ENCODE data around the gene LCP1.

LCP1 gene

DNA sequence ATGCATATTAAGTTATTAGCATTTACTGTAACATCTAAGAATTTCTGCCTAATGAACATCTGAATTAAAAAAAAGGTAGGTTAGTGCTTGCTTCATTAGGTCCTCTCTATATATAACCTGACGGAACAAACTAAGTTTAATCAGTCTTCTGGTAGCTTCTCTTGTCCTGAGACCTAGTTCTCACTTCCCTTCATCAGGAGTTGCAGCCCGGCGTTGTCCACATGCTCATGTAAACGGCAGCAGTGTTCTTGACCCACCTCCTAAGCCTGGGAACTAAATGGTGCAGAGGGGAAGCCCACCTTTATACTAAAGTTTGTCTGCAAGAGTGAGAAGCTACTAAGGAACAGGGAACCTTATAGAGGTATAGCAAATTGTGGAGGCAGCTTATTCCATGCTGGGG, 45.3 kb downstream of the LCP1 start:
- Histone ChIP-seq H3K4me1 (ENCODE audit: control insufficient read depth, low read depth, low read length) (peaks cover 4% of the 10 kb centered on the region), H3K4me3 (ENCODE audit: low read length) (no peak overlapping the region), H3K9ac (ENCODE audit: low read length) (no peak overlapping the region), H3K9me3 (ENCODE audit: control insufficient read depth, low read depth, low read length) (no peaks in the 10 kb centered on the region), H3K27ac (ENCODE audit: low read length) (no peak overlapping the region), H3K27me3 (ENCODE audit: control insufficient read depth, insufficient read depth, low read length) (no peaks in the 10 kb centered on the region), H3K36me3 (ENCODE audit: control insufficient read depth, low read depth, low read length) (no peaks in the 10 kb centered on the region)

DNA sequence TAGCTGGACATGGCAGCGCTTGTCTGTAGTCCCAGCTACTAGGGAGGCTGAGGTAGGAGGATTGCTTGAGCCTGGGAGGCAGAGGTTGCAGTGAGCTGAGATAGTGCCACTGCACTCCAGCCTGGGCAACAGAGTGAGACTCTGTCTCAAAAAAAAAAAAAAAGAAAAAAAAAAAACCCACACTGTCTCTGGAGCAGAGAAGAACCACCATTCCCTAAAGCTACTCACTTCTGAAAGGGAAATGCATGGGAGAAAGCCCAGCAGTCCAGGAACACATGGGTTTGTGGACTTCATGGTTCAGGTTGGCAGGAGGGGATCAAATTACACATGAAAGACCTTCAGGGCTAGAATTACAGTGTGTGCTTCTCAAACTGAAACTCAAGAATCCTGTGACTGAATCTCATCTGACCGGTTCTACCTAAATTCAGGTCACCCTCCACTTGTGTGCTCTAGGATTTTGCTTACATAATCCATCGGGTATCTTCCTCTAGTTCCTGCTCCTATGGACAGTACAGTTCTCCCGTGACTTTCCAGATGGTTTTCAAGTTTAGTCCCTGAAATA, 46.9 kb downstream of the LCP1 start:
- Histone ChIP-seq H3K9me3 (ENCODE audit: control insufficient read depth, low read depth, low read length) (no peaks in the 10 kb centered on the region), H3K27ac (ENCODE audit: low read length) (no peak overlapping the region), H3K27me3 (ENCODE audit: control insufficient read depth, insufficient read depth, low read length) (no peaks in the 10 kb centered on the region), H3K36me3 (ENCODE audit: control insufficient read depth, low read depth, low read length) (no peaks in the 10 kb centered on the region), H3K4me1 (ENCODE audit: control insufficient read depth, low read depth, low read length) (peaks cover 4% of the 10 kb centered on the region), H3K9ac (ENCODE audit: low read length) (no peak overlapping the region), H3K4me3 (ENCODE audit: low read length) (no peak overlapping the region)

DNA sequence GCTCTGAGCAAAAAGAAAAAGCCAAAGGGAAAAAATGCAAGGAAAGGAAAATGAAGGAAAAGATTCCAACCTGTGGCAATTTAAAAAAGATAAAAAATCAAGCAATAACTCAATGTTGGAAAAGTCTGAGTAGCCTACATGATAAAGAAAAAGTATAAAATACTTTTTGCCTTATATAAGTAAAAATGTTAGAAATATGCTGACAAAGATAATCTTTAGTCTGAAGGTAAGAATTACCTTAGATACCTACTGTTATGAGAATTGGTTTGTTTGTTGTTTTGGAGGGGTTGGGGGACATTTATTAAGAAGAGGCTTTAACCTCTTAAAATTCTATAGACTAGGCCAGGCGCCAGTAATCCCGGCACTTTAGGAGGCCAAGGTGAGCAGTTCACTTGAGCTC, 47.5 kb downstream of the LCP1 start:
- H3K9ac ChIP-seq (ENCODE audit: low read length), result no peak overlapping the region
- H3K4me3 ChIP-seq (ENCODE audit: low read length), result no peak overlapping the region
- H3K36me3 ChIP-seq (ENCODE audit: control insufficient read depth, low read depth, low read length), result no peaks in the 10 kb centered on the region
- no peak overlapping the region for H3K27ac ChIP-seq (ENCODE audit: low read length)
- H3K4me1 ChIP-seq (ENCODE audit: control insufficient read depth, low read depth, low read length), result peaks cover 4% of the 10 kb centered on the region
- no peaks in the 10 kb centered on the region for H3K27me3 ChIP-seq (ENCODE audit: control insufficient read depth, insufficient read depth, low read length)
- no peaks in the 10 kb centered on the region for H3K9me3 ChIP-seq (ENCODE audit: control insufficient read depth, low read depth, low read length)

DNA sequence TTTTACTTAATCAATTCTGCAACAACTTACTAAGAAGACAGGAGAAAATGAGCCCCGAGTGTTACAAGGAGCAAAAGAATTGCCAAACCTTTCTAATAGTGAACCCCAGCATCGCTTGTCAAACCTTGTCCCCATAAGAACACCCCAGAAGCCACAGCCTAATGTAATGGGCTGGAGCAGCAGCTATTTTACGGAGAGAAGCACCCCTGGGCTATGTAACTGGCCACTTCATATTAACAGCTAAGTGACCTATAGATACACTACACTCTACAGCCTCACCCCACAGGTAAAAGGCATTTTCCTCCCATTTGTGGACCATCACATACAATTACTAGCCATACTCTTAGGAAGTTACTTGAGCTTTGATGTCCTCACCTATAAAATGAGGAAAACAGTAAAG, 49.9 kb downstream of the LCP1 start:
- H3K9ac ChIP-seq (ENCODE audit: low read length), result no peak overlapping the region
- H3K36me3 ChIP-seq (ENCODE audit: control insufficient read depth, low read depth, low read length), result no peaks in the 10 kb centered on the region
- no peak overlapping the region for H3K4me3 ChIP-seq (ENCODE audit: low read length)
- no peak overlapping the region for H3K27ac ChIP-seq (ENCODE audit: low read length)
- H3K4me1 ChIP-seq (ENCODE audit: control insufficient read depth, low read depth, low read length), result peaks cover 4% of the 10 kb centered on the region
- no peaks in the 10 kb centered on the region for H3K9me3 ChIP-seq (ENCODE audit: control insufficient read depth, low read depth, low read length)
- no peaks in the 10 kb centered on the region for H3K27me3 ChIP-seq (ENCODE audit: control insufficient read depth, insufficient read depth, low read length)

DNA sequence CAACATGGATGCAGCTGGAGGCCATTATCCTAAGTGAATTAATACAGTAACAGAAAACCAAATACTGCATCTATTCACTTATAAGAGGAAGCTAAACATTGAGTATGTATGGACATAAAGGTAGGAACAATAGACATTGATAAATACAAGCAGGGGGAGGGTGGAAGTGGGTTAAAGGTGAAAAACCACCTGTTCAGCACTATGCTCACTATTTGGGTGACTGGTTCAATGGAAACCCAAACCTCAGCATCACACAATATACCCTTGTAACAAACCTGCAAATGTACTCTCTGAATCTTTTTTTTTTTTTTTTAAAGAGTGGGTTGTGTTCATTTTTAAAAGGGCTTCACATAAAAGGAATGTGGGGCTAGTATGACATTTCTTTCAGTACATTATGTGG, 50.3 kb downstream of the LCP1 start:
- Histone ChIP-seq H3K4me1 (ENCODE audit: control insufficient read depth, low read depth, low read length) (peaks cover 4% of the 10 kb centered on the region), H3K36me3 (ENCODE audit: control insufficient read depth, low read depth, low read length) (no peaks in the 10 kb centered on the region)

DNA sequence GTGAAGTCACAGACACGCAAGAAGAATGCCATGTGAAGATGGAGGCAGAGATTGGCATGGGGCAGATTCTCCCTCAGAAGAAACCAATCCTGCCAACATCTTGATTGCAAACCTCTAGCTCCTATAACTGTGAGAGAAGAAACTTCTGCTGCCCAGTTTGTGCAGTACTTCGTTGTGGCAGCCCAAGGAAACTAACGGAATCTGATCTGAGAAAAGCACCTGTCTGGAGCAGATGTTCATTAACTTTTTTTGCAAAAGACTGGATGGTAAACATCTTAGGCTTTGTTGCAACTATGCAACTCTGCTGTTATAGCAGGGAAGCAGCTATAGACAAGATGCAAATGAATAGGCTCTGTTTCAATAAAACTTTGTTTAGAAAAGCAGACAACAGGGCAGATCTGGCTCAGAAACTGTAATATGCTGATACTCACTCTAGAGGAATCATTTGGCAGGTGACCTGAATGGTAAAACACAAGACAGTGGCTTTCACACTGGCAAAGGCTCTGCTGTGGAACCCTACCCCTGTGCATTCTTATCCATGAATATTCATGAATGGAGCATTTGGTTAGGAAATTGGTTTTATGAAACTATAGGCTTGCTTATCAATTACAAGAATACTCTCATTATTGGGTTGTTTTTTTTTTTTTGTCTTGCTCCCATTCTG, 51.9 kb downstream of the LCP1 start:
- Histone ChIP-seq H3K9ac (ENCODE audit: low read length) (no peak overlapping the region), H3K27me3 (ENCODE audit: control insufficient read depth, insufficient read depth, low read length) (no peaks in the 10 kb centered on the region), H3K4me3 (ENCODE audit: low read length) (no peak overlapping the region), H3K36me3 (ENCODE audit: control insufficient read depth, low read depth, low read length) (no peaks in the 10 kb centered on the region), H3K9me3 (ENCODE audit: control insufficient read depth, low read depth, low read length) (no peaks in the 10 kb centered on the region), H3K4me1 (ENCODE audit: control insufficient read depth, low read depth, low read length) (no peaks in the 10 kb centered on the region), H3K27ac (ENCODE audit: low read length) (no peak overlapping the region)

More for the DNA sequence above, 50.3 kb downstream of the LCP1 start:
- H3K27ac ChIP-seq (ENCODE audit: low read length), result no peak overlapping the region
- no peaks in the 10 kb centered on the region for H3K27me3 ChIP-seq (ENCODE audit: control insufficient read depth, insufficient read depth, low read length)
- no peak overlapping the region for H3K9ac ChIP-seq (ENCODE audit: low read length)
- no peaks in the 10 kb centered on the region for H3K9me3 ChIP-seq (ENCODE audit: control insufficient read depth, low read depth, low read length)
- no peak overlapping the region for H3K4me3 ChIP-seq (ENCODE audit: low read length)

DNA sequence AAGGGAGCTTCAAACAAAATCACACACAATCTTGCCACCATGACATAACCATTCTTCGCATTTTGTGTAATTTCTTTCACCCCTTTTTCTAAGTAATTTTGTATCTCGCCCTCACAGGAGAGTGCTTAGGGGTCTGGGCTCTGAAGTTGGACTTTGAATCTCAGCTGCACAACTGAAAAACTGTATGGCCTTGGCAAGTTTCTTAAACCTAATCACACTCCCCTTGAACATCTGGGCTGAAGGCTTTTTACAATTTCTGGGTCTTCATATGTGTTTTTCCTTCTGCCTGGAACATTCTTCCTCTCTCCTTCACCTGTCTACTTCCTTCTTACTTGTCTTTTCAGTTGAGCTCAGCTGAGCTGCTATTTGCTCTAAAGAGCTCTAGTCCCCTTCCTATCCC, 52.9 kb downstream of the LCP1 start:
- H3K36me3 ChIP-seq (ENCODE audit: control insufficient read depth, low read depth, low read length), result no peaks in the 10 kb centered on the region
- H3K9ac ChIP-seq (ENCODE audit: low read length), result no peak overlapping the region
- H3K27ac ChIP-seq (ENCODE audit: low read length), result no peak overlapping the region
- no peaks in the 10 kb centered on the region for H3K4me1 ChIP-seq (ENCODE audit: control insufficient read depth, low read depth, low read length)
- H3K4me3 ChIP-seq (ENCODE audit: low read length), result no peak overlapping the region
- no peaks in the 10 kb centered on the region for H3K9me3 ChIP-seq (ENCODE audit: control insufficient read depth, low read depth, low read length)
- no peaks in the 10 kb centered on the region for H3K27me3 ChIP-seq (ENCODE audit: control insufficient read depth, insufficient read depth, low read length)

DNA sequence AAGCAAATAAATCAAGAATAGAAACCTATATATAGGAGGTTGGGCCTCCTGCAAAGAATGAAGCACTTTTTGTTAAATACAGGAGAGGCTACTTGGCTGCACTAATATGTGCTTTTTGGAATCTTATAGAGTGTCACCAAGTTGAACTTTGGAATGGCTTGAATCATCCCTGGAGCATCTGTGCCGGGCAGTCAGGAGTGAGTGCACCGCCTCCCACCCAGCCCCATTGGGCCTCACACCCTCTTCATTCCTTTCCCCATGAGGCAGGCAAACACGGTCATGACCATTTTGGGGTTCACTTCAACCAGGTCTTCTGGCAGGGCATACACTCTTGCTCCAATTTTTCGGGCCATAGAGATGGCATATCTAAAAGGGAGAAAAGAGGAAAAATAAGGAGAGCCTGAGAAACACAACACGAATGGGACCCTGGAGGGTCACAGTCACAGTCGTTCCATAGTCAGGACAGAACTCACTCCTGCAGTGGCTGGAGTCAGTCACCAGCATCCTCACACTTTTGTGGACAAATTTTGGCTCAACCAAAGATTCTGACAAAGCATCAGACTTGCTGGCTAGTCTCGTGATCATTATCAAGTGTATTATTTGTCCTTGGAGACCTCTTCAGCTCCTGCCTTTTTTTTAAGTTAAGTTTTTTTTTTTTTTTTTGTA, 54.5 kb downstream of the LCP1 start:
- H3K9ac ChIP-seq (ENCODE audit: low read length), result no peak overlapping the region
- no peaks in the 10 kb centered on the region for H3K36me3 ChIP-seq (ENCODE audit: control insufficient read depth, low read depth, low read length)
- no peaks in the 10 kb centered on the region for H3K9me3 ChIP-seq (ENCODE audit: control insufficient read depth, low read depth, low read length)

DNA sequence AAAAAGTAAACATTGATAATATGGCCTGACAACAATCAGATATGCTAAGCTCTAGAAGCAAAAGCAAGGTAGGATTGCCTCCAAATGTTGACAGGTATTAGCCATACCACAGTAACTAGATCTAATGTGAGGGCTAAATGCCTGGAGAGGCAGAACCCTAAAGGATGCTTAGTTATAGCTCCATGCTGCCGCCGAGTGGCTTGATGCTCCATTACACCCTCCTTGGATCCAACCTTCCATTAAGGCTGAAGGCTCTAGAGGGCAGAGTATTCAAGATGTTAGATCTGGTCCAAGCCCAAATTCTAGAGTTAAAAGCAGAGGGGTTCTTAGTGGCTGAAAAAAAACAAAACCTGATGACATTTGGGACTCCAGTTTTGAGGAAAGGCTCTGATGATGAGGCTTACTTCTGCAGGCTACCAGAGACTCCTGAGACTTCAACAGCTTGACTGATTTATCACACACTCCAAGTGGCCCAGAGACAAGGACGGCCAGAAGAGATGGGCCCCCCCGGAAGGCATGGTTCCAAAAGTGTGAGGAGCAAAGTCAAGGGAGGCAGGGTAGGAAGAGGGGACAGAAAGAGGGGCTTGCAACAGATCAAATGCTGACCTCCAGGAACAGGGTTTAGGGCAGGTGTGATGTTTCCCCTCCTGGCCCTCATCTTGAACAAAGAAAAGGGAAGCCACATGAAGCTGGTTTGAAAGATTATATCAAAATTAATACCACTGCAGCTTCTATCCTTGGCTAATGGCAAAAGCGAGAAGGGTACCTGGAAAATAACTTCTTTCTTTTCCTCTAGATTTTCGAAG, 55.2 kb downstream of the LCP1 start:
- Histone ChIP-seq H3K27ac (ENCODE audit: low read length) (no peak overlapping the region), H3K4me3 (ENCODE audit: low read length) (no peak overlapping the region), H3K27me3 (ENCODE audit: control insufficient read depth, insufficient read depth, low read length) (no peaks in the 10 kb centered on the region)

More for the DNA sequence above, 54.5 kb downstream of the LCP1 start:
- Histone ChIP-seq H3K27me3 (ENCODE audit: control insufficient read depth, insufficient read depth, low read length) (no peaks in the 10 kb centered on the region), H3K4me1 (ENCODE audit: control insufficient read depth, low read depth, low read length) (no peaks in the 10 kb centered on the region), H3K4me3 (ENCODE audit: low read length) (no peak overlapping the region), H3K27ac (ENCODE audit: low read length) (no peak overlapping the region)

DNA sequence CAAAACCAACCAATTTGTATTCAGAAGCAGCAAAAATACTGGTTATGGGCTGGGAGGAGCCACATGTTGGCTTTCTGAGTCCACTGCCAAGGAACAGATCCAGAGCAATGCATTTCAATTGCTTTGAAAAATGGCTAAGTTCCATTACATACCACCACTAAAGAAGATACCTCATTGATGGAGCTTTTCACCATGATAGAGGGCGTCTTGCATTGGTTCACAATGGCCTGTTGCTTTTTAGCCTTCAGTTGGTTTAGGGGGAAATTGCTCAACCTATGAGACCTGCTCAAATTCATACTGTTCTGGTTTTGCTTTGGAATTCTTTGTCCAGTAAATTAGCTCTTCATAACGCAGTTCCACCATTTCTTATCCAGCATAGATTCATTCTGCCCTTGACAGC, 55.9 kb downstream of the LCP1 start:
- no peak overlapping the region for H3K27ac ChIP-seq (ENCODE audit: low read length)
- H3K27me3 ChIP-seq (ENCODE audit: control insufficient read depth, insufficient read depth, low read length), result no peaks in the 10 kb centered on the region
- no peaks in the 10 kb centered on the region for H3K9me3 ChIP-seq (ENCODE audit: control insufficient read depth, low read depth, low read length)
- H3K4me1 ChIP-seq (ENCODE audit: control insufficient read depth, low read depth, low read length), result no peaks in the 10 kb centered on the region
- no peak overlapping the region for H3K9ac ChIP-seq (ENCODE audit: low read length)
- no peak overlapping the region for H3K4me3 ChIP-seq (ENCODE audit: low read length)
- H3K36me3 ChIP-seq (ENCODE audit: control insufficient read depth, low read depth, low read length), result no peaks in the 10 kb centered on the region

More for the DNA sequence above, 55.2 kb downstream of the LCP1 start:
- H3K4me1 ChIP-seq (ENCODE audit: control insufficient read depth, low read depth, low read length), result no peaks in the 10 kb centered on the region
- no peaks in the 10 kb centered on the region for H3K36me3 ChIP-seq (ENCODE audit: control insufficient read depth, low read depth, low read length)
- H3K9me3 ChIP-seq (ENCODE audit: control insufficient read depth, low read depth, low read length), result no peaks in the 10 kb centered on the region
- H3K9ac ChIP-seq (ENCODE audit: low read length), result no peak overlapping the region

Measured in iPS-18a (cell line).